GM19240 (cell line): ENCODE results near the gene RUFY3.
"Not testable (repeated sequence)": the region's sequence is repeated elsewhere in the genome, so short reads cannot be mapped to it uniquely, and the experiment has no call there.

ENCODE experiments used
- DNase-seq: peaks from one replicate; pipeline ENCODE4 v3.0.0; 2011; ENCODE audit warnings: low spot score; ENCODE audit not compliant: insufficient read length

The RUFY3 gene

GRCh38 chr4:70839589-70840093 is 117.9 kb downstream of the RUFY3 start, which contains the start of gene GRSF1:
TSS of gene GRSF1 (minus strand) at chr4:70839890. CDS start at chr4:70839827, 63 bp downstream.
- DNase-seq: peak; percentile 65

GRCh38 chr4:70840137-70840536 is 118.4 kb downstream of the RUFY3 start:
- DNase-seq: not testable (repeated sequence)

- not testable (repeated sequence) for DNase-seq
Observed at GRCh38 chr4:70840631-70841030, 118.9 kb downstream of the RUFY3 start.

- DNase-seq: no peak
Observed at GRCh38 chr4:70841211-70841610, 119.4 kb downstream of the RUFY3 start.

GRCh38 chr4:70841951-70842350 is 120.2 kb downstream of the RUFY3 start:
- DNase-seq: no peak

- no peak for DNase-seq
Observed at GRCh38 chr4:70842761-70843435, 121.1 kb downstream of the RUFY3 start.

- no peak for DNase-seq
Observed at GRCh38 chr4:70844180-70844579, 122.4 kb downstream of the RUFY3 start.

- DNase-seq: no peak
Observed at GRCh38 chr4:70849291-70849690, 127.5 kb downstream of the RUFY3 start.

GRCh38 chr4:70855464-70855863 is 133.7 kb downstream of the RUFY3 start:
- DNase-seq: no peak
